SK-N-SH (cell line): ENCODE results near the gene GTF2E1. TPM values are rescaled to one million over a fixed set of nuclear protein-coding genes. Genes with fewer than 3 reads are reported as not detected.

Experiments used
- CTCF ChIA-PET: fragments of 300-600, 350-600 bp; formaldehyde crosslinking; extraction: SDS; loops from one replicate; lab custom pipeline; 2021; lab: Yijun Ruan, JAX
- POLR2A ChIA-PET: fragments of 350-600 bp; sonication (Branson Sonifier 250); formaldehyde crosslinking; extraction: SDS; loops from one replicate; lab custom pipeline; 2020; ENCODE audit warnings: antibody characterized with exemption, inconsistent platforms; lab: Yijun Ruan, JAX
- DNase-seq: peaks from one replicate; pipeline ENCODE4 v3.0.0; 2012
- H2AFZ ChIP-seq: fragments of 200-600 bp; sonication (generic); 2 replicates; pipeline ENCODE4 v1.8.1; 2016; ENCODE audit warnings: antibody characterized with exemption, mild to moderate bottlenecking, low read depth
- H3F3A ChIP-seq: fragments of 200-600 bp; sonication (generic); replicated peaks from 2 replicates; pipeline ENCODE3; 2016; ENCODE audit warnings: antibody characterized with exemption, mild to moderate bottlenecking; ENCODE audit not compliant: insufficient read depth
- H3K27ac ChIP-seq, 2 experiments: fragments of 200-500 bp in 1 of 2; fragments of 200-600 bp in 1 of 2; sonication (Bioruptor generic) in 1 of 2; sonication (generic), shearing (Covaris generic) in 1 of 2; 2 replicates each; pipeline versions ENCODE4 v1.5.1 to v1.6.1; 2014 to 2016; ENCODE audit warnings: low read depth in 2 of 2, inconsistent platforms in 1 of 2, low read length in 1 of 2, mild to moderate bottlenecking in 1 of 2, mixed read lengths in 1 of 2
- H3K27me3 ChIP-seq: fragments of 200-600 bp; sonication (generic), shearing (Covaris generic); 2 replicates; pipeline ENCODE4 v1.6.1; 2016; ENCODE audit warnings: mixed run types; ENCODE audit not compliant: insufficient read depth
- H3K36me3 ChIP-seq, 2 experiments: fragments of 200-500 bp in 1 of 2; fragments of 200-600 bp in 1 of 2; sonication (Bioruptor generic) in 1 of 2; sonication (generic) in 1 of 2; replicated peaks in 1 of 2; 2 replicates each; pipeline versions ENCODE3 to v1.5.1; 2014 to 2016; ENCODE audit warnings: low read length in 1 of 2, mild to moderate bottlenecking in 1 of 2; ENCODE audit not compliant: insufficient read depth in 2 of 2, control insufficient read depth in 1 of 2
- H3K4me1 ChIP-seq, 2 experiments: fragments of 200-500 bp in 1 of 2; fragments of 200-600 bp in 1 of 2; sonication (Bioruptor generic) in 1 of 2; sonication (generic), shearing (Covaris generic) in 1 of 2; 2 replicates each; pipeline versions ENCODE4 v1.5.1 to v1.6.1; 2014 to 2016; ENCODE audit warnings: low read depth in 1 of 2, low read length in 1 of 2, mixed run types in 1 of 2; ENCODE audit not compliant: insufficient read depth in 2 of 2, control insufficient read depth in 1 of 2
- H3K4me2 ChIP-seq: fragments of 200-600 bp; sonication (generic), shearing (Covaris generic); 2 replicates; pipeline ENCODE4 v1.6.1; 2017; ENCODE audit warnings: mixed run types
- H3K4me3 ChIP-seq, 2 experiments: fragments of 200-500 bp in 1 of 2; fragments of 200-600 bp in 1 of 2; sonication (Bioruptor generic) in 1 of 2; sonication (generic), shearing (Covaris generic) in 1 of 2; 2 replicates each; pipeline versions ENCODE4 v1.5.1 to v1.8.1; 2014 to 2016; ENCODE audit warnings: low read depth in 2 of 2, inconsistent platforms in 1 of 2, low read length in 1 of 2, mild to moderate bottlenecking in 1 of 2, mixed read lengths in 1 of 2, moderate library complexity in 1 of 2
- H3K79me2 ChIP-seq: fragments of 200-600 bp; sonication (generic); 2 replicates; pipeline ENCODE4 v1.8.1; 2017; ENCODE audit warnings: mild to moderate bottlenecking; ENCODE audit not compliant: insufficient read depth
- H3K9ac ChIP-seq: fragments of 200-600 bp; sonication (generic); 2 replicates; pipeline ENCODE4 v1.6.1; 2017; ENCODE audit warnings: mixed run types
- H3K9me2 ChIP-seq: fragments of 200-600 bp; sonication (generic); 2 replicates; pipeline ENCODE4 v1.6.1; 2017; ENCODE audit warnings: mixed run types
- H3K9me3 ChIP-seq: fragments of 200-600 bp; sonication (generic); 2 replicates; pipeline ENCODE4 v1.6.1; 2017; ENCODE audit warnings: mixed run types, mild to moderate bottlenecking, moderate library complexity
- H4K20me1 ChIP-seq: fragments of 200-600 bp; sonication (generic); 2 replicates; pipeline ENCODE4 v1.6.1; 2017; ENCODE audit warnings: mild to moderate bottlenecking, mixed run types; ENCODE audit not compliant: insufficient read depth
- CHD2 ChIP-seq: fragments of 150-350 bp; IDR thresholded peaks from 2 replicates; pipeline ENCODE4 v1.6.1; 2018; ENCODE audit warnings: low read length; ENCODE audit not compliant: partially characterized antibody
- CTCF ChIP-seq: fragments of 200-600 bp; sonication (generic); IDR thresholded peaks from 2 replicates; pipeline ENCODE4 v1.6.1; 2017; ENCODE audit warnings: antibody characterized with exemption, mild to moderate bottlenecking, moderate library complexity
- EP300 ChIP-seq, 2 experiments: IDR thresholded peaks; 2 replicates each; pipeline versions ENCODE4 v1.4.0 to v1.6.1; 2012; ENCODE audit warnings: borderline replicate concordance in 1 of 2, low read depth in 1 of 2, low read length in 1 of 2
- GATA2 ChIP-seq: sonication (generic); formaldehyde crosslinking; IDR thresholded peaks from 2 replicates; pipeline ENCODE4 v1.5.0; 2020; ENCODE audit warnings: mild to moderate bottlenecking, missing genetic modification reagents
- IRF3 ChIP-seq: fragments of 150-350 bp; IDR thresholded peaks from 2 replicates; pipeline ENCODE4 v1.6.1; 2016; ENCODE audit warnings: mild to moderate bottlenecking, low read depth, low read length
- JUND ChIP-seq: IDR thresholded peaks from 2 replicates; pipeline ENCODE4 v1.4.0; 2012
- MAX ChIP-seq: IDR thresholded peaks from 2 replicates; pipeline ENCODE4 v1.4.0; 2012; ENCODE audit warnings: low read depth
- MEF2A ChIP-seq: IDR thresholded peaks from 2 replicates; pipeline ENCODE4 v1.4.0; 2012; ENCODE audit warnings: low read depth, borderline replicate concordance
- MXI1 ChIP-seq: IDR thresholded peaks from 2 replicates; pipeline ENCODE4 v1.6.1; 2012; ENCODE audit warnings: mild to moderate bottlenecking, low read depth, low read length, improper control_type of control experiment
- NFIC ChIP-seq: IDR thresholded peaks from 2 replicates; pipeline ENCODE4 v1.4.0; 2012; ENCODE audit warnings: borderline replicate concordance
- NRF1 ChIP-seq: IDR thresholded peaks from 2 replicates; pipeline ENCODE4 v1.6.1; 2012; ENCODE audit warnings: low read depth, mild to moderate bottlenecking, low read length
- POLR2AphosphoS5 ChIP-seq: IDR thresholded peaks from 2 replicates; pipeline ENCODE4 v1.6.1; 2012; ENCODE audit warnings: low read depth, low read length
- RCOR1 ChIP-seq: fragments of 150-350 bp; IDR thresholded peaks from 2 replicates; pipeline ENCODE4 v1.6.1; 2017; ENCODE audit warnings: antibody characterized with exemption, low read length
- REST ChIP-seq: IDR thresholded peaks from 2 replicates; pipeline ENCODE4 v1.6.1; 2012; ENCODE audit warnings: mild to moderate bottlenecking, low read depth, low read length, moderate library complexity
- RFX5 ChIP-seq: IDR thresholded peaks from 2 replicates; pipeline ENCODE4 v1.6.1; 2012; ENCODE audit warnings: mild to moderate bottlenecking, improper control_type of control experiment, low read length
- SIN3A ChIP-seq: IDR thresholded peaks from 2 replicates; pipeline ENCODE4 v1.6.1; 2012; ENCODE audit warnings: low read depth, mild to moderate bottlenecking, low read length, moderate library complexity, borderline replicate concordance
- SMC3 ChIP-seq: IDR thresholded peaks from 2 replicates; pipeline ENCODE4 v1.6.1; 2012; ENCODE audit warnings: low read depth, low read length, improper control_type of control experiment
- TAF1 ChIP-seq: IDR thresholded peaks from 2 replicates; pipeline ENCODE4 v1.6.1; 2012; ENCODE audit warnings: low read depth, mild to moderate bottlenecking, low read length, moderate library complexity, borderline replicate concordance
- TCF12 ChIP-seq: IDR thresholded peaks from 2 replicates; pipeline ENCODE4 v1.4.0; 2012
- USF1 ChIP-seq: IDR thresholded peaks from 2 replicates; pipeline ENCODE4 v1.4.0; 2012; ENCODE audit warnings: low read depth, borderline replicate concordance
- YY1 ChIP-seq: IDR thresholded peaks from 2 replicates; pipeline ENCODE4 v1.4.0; 2012; ENCODE audit warnings: low read depth, mild to moderate bottlenecking
- WGBS: methylation state at CpG from one replicate; pipeline ENCODE4 v1.1.6; 2017; ENCODE audit warnings: low lambda C conversion rate; 5-methylcytosine and 5-hydroxymethylcytosine counted together
- polyA plus RNA-seq, 3 experiments: library from polyadenylated mRNA; depleted of rRNA; stranded (reverse); fragments of >200 nt; gene quantifications; 2 replicates each; pipeline ENCODE4 v1.2.3, GENCODE V29; 2012

The GTF2E1 gene
- polyA plus RNA-seq, 1 of the 3 experiments (the other 2 are of a cell fraction), result 5.7 TPM

- DNase-seq, result no peak
- Histone ChIP-seq H3K4me3 (no peak overlapping the region), H4K20me1 (no peaks in the 10 kb centered on the region), H3F3A (peaks cover 5% of the 10 kb centered on the region), H3K9ac (no peak overlapping the region), H3K9me2 (no peaks in the 10 kb centered on the region), H2AFZ (no peak overlapping the region), H3K36me3 (no peaks in the 10 kb centered on the region), H3K27ac (no peak overlapping the region), H3K79me2 (no peaks in the 10 kb centered on the region), H3K9me3 (no peaks in the 10 kb centered on the region), H3K4me1 (peaks cover 0 to 11% of the 10 kb centered on the region in 2 experiments; a peak in 2 of 4 replicates), H3K27me3 (no peaks in the 10 kb centered on the region), H3K4me2 (no peak overlapping the region)
- POLR2A ChIA-PET, result no interaction called here
- 89% methylated on average over 2 of the region's 2 CpGs for WGBS
- CTCF ChIA-PET, result interaction anchor here (0.9 to 3.3 kb wide), 3 partner anchors 237 to 381 kb away, joined by 3 to 10 read pairs (median 5); no protein-coding TSS in a partner anchor
- TF ChIP-seq MEF2A, result no peak
- TF ChIP-seq SMC3, result no peak
- no peak for TF ChIP-seq NFIC
- no peak for TF ChIP-seq EP300 (IDR thresholded peaks at IDR 0.05; ENCODE audit: borderline replicate concordance in 1 of 2, low read depth in 1 of 2, low read length in 1 of 2)
Measured at GRCh38 chr3:120797857-120798256, 55.3 kb downstream of the GTF2E1 start.

- no peak for DNase-seq
- no peaks in the 10 kb centered on the region for H3K9me2 ChIP-seq
- no peaks in the 10 kb centered on the region for H3K79me2 ChIP-seq
- H3K4me1 ChIP-seq, result peaks cover 0 to 7% of the 10 kb centered on the region in 2 experiments; a peak in 2 of 4 replicates
- no peak overlapping the region for H3K4me3 ChIP-seq
- POLR2A ChIA-PET, result no interaction called here
- H4K20me1 ChIP-seq, result no peaks in the 10 kb centered on the region
- H3K36me3 ChIP-seq, result no peaks in the 10 kb centered on the region
- CTCF ChIA-PET, result interaction anchor here (3.3 kb wide), 1 partner anchor 237 kb away, joined by 10 read pairs; no protein-coding TSS in a partner anchor
- 79% methylated on average over 1 of the region's 1 CpG for WGBS
- peaks cover 5% of the 10 kb centered on the region for H3F3A ChIP-seq
- no peak overlapping the region for H3K4me2 ChIP-seq
- H3K27ac ChIP-seq, result no peak overlapping the region
- H3K27me3 ChIP-seq, result no peaks in the 10 kb centered on the region
- no peak overlapping the region for H2AFZ ChIP-seq
- H3K9ac ChIP-seq, result no peak overlapping the region
- TF ChIP-seq RFX5 (no peak), SMC3 (no peak), CTCF (no peak), GATA2 (no peak), MAX (no peak), POLR2AphosphoS5 (no peak), SIN3A (no peak), JUND (no peak), TAF1 (no peak), CHD2 (no peak), IRF3 (no peak), YY1 (no peak), RCOR1 (no peak), NRF1 (no peak), MXI1 (no peak), USF1 (no peak), TCF12 (no peak), REST (no peak)
- H3K9me3 ChIP-seq, result no peaks in the 10 kb centered on the region
Measured at GRCh38 chr3:120798346-120798745, 55.8 kb downstream of the GTF2E1 start.
